ENCODE results near the gene STRIP1. TPM values are rescaled to one million over a fixed set of nuclear protein-coding genes. Genes with fewer than 3 reads are reported as not detected.

STRIP1 gene
- total and polyA plus RNA-seq, 8 donors = 32.7 to 59.7 (median 52.3) TPM

DNA sequence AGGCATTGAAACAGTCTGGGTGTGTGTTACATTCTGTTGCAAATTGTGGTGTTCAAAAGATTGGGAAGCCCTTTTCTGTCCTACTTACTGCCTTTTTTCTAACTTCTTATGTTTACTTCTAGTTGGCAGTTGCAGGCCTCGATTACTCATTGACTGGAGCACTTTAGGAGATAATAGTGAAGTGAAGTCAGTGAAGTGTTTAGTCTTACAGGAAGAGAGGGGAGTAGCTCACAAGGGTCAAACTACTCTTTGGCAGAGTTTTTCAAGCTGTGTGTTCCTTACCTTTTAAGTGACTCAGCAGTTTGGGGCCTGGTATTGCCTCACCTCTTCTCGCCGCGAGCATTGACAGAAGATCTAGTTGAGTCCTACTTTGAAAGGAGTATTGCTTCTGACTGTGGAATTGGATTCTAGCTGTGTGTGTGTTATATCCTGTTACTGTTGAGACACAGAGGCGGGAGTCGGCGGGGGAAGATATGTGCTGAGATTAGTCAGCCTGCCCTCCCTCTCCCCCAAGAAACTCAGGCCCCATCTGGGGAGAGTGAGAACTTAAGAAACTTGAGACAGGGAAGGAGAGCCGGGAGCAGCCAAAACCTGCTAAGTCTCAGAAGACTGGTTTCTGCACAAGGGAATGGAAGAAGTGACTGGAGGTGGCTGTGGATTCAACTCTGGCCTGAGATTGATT, 30.5 kb upstream of the STRIP1 start:
- Histone ChIP-seq H3K27me3 (no peaks in the 10 kb centered on the region), H3K4me3 (peak overlapping the region in 1 of 2 donors; percentile 27), H3K9me3 (no peaks in the 10 kb centered on the region), H3K4me1 (peaks cover 13 to 37% of the 10 kb centered on the region in 2 donors), H3K27ac (peak overlapping the region; percentile 77 to 86), H3K36me3 (peaks cover 0 to 3% of the 10 kb centered on the region in 2 donors)
- DNase-seq (peak in 3 of 4 donors; percentile 49 to 75 (median 71)), ATAC-seq (peak; percentile 83)
- no peak for TF ChIP-seq CTCF (IDR thresholded peaks at IDR 0.05)
- intact Hi-C loops (cut with DNase I) = no loop called here

DNA sequence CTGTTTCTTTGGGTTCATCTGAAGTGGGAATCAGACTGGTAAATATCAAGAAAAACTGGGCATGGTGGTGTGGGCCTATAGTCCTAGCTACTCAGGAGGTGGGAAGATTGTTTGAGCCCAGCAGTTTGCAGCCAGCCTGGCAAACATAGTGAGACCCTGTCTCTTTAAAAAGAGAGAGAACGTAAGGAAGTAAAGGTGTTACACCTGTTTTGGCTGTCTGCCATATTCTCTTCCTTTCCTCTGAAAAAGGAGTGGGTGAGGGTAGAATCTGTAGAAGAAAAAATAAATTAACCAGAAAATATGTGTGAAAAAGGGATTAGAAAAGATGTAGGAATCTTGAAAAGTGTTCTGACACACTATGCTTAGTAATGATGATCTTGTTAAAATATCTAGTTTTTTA, 29.8 kb upstream of the STRIP1 start:
- intact Hi-C loops (cut with DNase I) = no loop called here
- Histone ChIP-seq H3K4me1 (peaks cover 13 to 32% of the 10 kb centered on the region in 2 donors), H3K9me3 (no peaks in the 10 kb centered on the region), H3K4me3 (peak overlapping the region in 1 of 2 donors; percentile 27), H3K36me3 (peaks cover 0 to 10% of the 10 kb centered on the region in 2 donors), H3K27me3 (no peaks in the 10 kb centered on the region), H3K27ac (peak overlapping the region; percentile 77 to 86)
- TF ChIP-seq CTCF (IDR thresholded peaks at IDR 0.05) = no peak
- peak; percentile 16 for ATAC-seq
- DNase-seq = no peak

DNA sequence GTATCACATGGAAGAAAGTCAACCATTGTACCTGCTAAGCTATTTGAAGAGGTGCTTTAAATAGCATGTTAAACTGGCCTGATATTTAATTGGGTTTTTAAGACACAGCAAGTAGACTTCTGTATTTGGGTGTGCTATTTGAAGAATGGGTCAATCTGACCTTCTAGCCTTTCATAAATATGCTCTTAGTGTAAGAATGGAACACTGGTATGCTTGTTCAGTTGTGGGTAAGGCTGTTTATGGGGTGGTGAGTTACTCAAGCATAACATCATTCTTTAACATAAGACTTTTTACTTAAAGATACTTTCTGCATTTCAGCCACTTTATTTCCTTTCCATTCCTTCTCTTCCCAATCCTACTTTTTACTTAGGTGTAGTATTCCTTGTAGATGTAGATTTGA, 28.5 kb upstream of the STRIP1 start:
- ATAC-seq = peak; percentile 51
- Histone ChIP-seq H3K27me3 (no peaks in the 10 kb centered on the region), H3K9me3 (no peaks in the 10 kb centered on the region), H3K36me3 (peaks cover 0 to 24% of the 10 kb centered on the region in 2 donors), H3K27ac (no peak overlapping the region), H3K4me1 (peaks cover 13 to 32% of the 10 kb centered on the region in 2 donors), H3K4me3 (no peak overlapping the region)
- DNase-seq = no peak
- intact Hi-C loops (cut with DNase I) = no loop called here
- TF ChIP-seq CTCF (IDR thresholded peaks at IDR 0.05) = no peak

GRCh38 chr1:110006516-110006915, 27.9 kb upstream of the STRIP1 start:
- no peak for ATAC-seq
- Histone ChIP-seq H3K27ac (no peak overlapping the region), H3K4me1 (peaks cover 13 to 32% of the 10 kb centered on the region in 2 donors), H3K4me3 (no peak overlapping the region), H3K27me3 (no peaks in the 10 kb centered on the region), H3K9me3 (no peaks in the 10 kb centered on the region), H3K36me3 (peaks cover 0 to 29% of the 10 kb centered on the region in 2 donors)
- intact Hi-C loops (cut with DNase I) = no loop called here
- no peak for TF ChIP-seq CTCF (IDR thresholded peaks at IDR 0.05)
- DNase-seq = no peak

GRCh38 chr1:110007046-110007830, 27.2 kb upstream of the STRIP1 start:
- Histone ChIP-seq H3K4me1 (peaks cover 13 to 40% of the 10 kb centered on the region in 2 donors), H3K27me3 (no peaks in the 10 kb centered on the region), H3K4me3 (no peak overlapping the region), H3K9me3 (no peaks in the 10 kb centered on the region), H3K27ac (no peak overlapping the region), H3K36me3 (peaks cover 0 to 36% of the 10 kb centered on the region in 2 donors)
- TF ChIP-seq CTCF (IDR thresholded peaks at IDR 0.05) = no peak
- no peak for DNase-seq
- intact Hi-C loops (cut with DNase I) = no loop called here
- no peak for ATAC-seq

All from left lung (tissue), 10 donors.